HCT116 (cell line): ENCODE results near the gene KLHDC10.

Experiments
- CBX3 ChIP-seq: IDR thresholded peaks from 2 replicates; pipeline ENCODE4 v1.6.1; 2012; ENCODE audit warnings: low read depth
- EZH2 ChIP-seq: fragments of 200-600 bp; sonication (generic); IDR thresholded peaks from 2 replicates; pipeline ENCODE4 v1.6.1; 2017; ENCODE audit warnings: antibody characterized with exemption, mixed run types
- JUND ChIP-seq: IDR thresholded peaks from 2 replicates; pipeline ENCODE4 v1.6.1; 2012
- MAX ChIP-seq: IDR thresholded peaks from 2 replicates; pipeline ENCODE4 v1.6.1; 2012
- POLR2A ChIP-seq: IDR thresholded peaks from 2 replicates; pipeline ENCODE4 v1.7.0; 2011; ENCODE audit warnings: borderline replicate concordance; ENCODE audit not compliant: insufficient read depth, insufficient read length; ENCODE audit errors: extremely low read depth
- POLR2AphosphoS5 ChIP-seq: IDR thresholded peaks from 2 replicates; pipeline ENCODE4 v1.6.1; 2011; ENCODE audit warnings: mild to moderate bottlenecking, low read depth, low read length, moderate library complexity
- SP1 ChIP-seq: IDR thresholded peaks from 2 replicates; pipeline ENCODE4 v1.6.1; 2012; ENCODE audit warnings: low read depth
- ZNF274 ChIP-seq: fragments of 200-500 bp; sonication (Bioruptor generic); IDR thresholded peaks from 2 replicates; pipeline ENCODE4 v1.6.1; 2014; ENCODE audit warnings: mild to moderate bottlenecking, low read depth, low read length, inconsistent platforms
- TF ChIP-seq, protein P1 (sequence below): IDR thresholded peaks from 2 replicates; pipeline ENCODE4 v1.6.1; 2012; ENCODE audit warnings: low read depth
- TF ChIP-seq, protein P2 (sequence below), 3 experiments: fragments of 200-600 bp in 1 of 3; sonication (generic) in 1 of 3; IDR thresholded peaks in 2 of 3; conservative IDR thresholded peaks in 1 of 3; 2 replicates each; pipeline ENCODE4 v1.5.1; 2012 to 2017; ENCODE audit warnings: low read depth in 2 of 3, low read length in 2 of 3, antibody characterized with exemption in 1 of 3, borderline replicate concordance in 1 of 3, control low read depth in 1 of 3, mild to moderate bottlenecking in 1 of 3, mixed read lengths in 1 of 3, mixed run types in 1 of 3, moderate library complexity in 1 of 3; ENCODE audit not compliant: insufficient read depth in 1 of 3

GRCh38 chr7:130099331-130099730, 29.0 kb downstream of the KLHDC10 start:
- TF ChIP-seq, protein P1, sequence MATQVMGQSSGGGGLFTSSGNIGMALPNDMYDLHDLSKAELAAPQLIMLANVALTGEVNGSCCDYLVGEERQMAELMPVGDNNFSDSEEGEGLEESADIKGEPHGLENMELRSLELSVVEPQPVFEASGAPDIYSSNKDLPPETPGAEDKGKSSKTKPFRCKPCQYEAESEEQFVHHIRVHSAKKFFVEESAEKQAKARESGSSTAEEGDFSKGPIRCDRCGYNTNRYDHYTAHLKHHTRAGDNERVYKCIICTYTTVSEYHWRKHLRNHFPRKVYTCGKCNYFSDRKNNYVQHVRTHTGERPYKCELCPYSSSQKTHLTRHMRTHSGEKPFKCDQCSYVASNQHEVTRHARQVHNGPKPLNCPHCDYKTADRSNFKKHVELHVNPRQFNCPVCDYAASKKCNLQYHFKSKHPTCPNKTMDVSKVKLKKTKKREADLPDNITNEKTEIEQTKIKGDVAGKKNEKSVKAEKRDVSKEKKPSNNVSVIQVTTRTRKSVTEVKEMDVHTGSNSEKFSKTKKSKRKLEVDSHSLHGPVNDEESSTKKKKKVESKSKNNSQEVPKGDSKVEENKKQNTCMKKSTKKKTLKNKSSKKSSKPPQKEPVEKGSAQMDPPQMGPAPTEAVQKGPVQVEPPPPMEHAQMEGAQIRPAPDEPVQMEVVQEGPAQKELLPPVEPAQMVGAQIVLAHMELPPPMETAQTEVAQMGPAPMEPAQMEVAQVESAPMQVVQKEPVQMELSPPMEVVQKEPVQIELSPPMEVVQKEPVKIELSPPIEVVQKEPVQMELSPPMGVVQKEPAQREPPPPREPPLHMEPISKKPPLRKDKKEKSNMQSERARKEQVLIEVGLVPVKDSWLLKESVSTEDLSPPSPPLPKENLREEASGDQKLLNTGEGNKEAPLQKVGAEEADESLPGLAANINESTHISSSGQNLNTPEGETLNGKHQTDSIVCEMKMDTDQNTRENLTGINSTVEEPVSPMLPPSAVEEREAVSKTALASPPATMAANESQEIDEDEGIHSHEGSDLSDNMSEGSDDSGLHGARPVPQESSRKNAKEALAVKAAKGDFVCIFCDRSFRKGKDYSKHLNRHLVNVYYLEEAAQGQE = no peak
- TF ChIP-seq POLR2AphosphoS5 (no peak), EZH2 (no peak), SP1 (no peak), CBX3 (no peak), POLR2A (no peak), ZNF274 (no peak), JUND (no peak), MAX (no peak)
- TF ChIP-seq, protein P2, sequence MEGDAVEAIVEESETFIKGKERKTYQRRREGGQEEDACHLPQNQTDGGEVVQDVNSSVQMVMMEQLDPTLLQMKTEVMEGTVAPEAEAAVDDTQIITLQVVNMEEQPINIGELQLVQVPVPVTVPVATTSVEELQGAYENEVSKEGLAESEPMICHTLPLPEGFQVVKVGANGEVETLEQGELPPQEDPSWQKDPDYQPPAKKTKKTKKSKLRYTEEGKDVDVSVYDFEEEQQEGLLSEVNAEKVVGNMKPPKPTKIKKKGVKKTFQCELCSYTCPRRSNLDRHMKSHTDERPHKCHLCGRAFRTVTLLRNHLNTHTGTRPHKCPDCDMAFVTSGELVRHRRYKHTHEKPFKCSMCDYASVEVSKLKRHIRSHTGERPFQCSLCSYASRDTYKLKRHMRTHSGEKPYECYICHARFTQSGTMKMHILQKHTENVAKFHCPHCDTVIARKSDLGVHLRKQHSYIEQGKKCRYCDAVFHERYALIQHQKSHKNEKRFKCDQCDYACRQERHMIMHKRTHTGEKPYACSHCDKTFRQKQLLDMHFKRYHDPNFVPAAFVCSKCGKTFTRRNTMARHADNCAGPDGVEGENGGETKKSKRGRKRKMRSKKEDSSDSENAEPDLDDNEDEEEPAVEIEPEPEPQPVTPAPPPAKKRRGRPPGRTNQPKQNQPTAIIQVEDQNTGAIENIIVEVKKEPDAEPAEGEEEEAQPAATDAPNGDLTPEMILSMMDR (IDR thresholded peaks at IDR 0.05 in 2 of 3, conservative IDR thresholded peaks at IDR 0.05 in 1 of 3; ENCODE audit: borderline replicate concordance in 1 of 3, insufficient read depth in 1 of 3, low read depth in 2 of 3, low read length in 2 of 3) = no peak
